Small intestine (tissue), 7 donors: ENCODE results near the gene AGFG2. TPM values are rescaled to one million over a fixed set of nuclear protein-coding genes. Genes with fewer than 3 reads are reported as not detected.
"Not testable (repeated sequence)": the region's sequence is repeated elsewhere in the genome, so short reads cannot be mapped to it uniquely, and the experiment has no call there.

Source experiments
- DNase-seq, 2 donors: peaks; one replicate each; pipeline versions ENCODE4 v3.0.0 to v3.0.0-alpha.2; 2013
- FAIRE-seq: peaks from 2 replicates; lab custom pipeline; 2012; peaks lifted over from hg19 to GRCh38; lab: Jason Lieb, UNC
- H3K27ac ChIP-seq, 3 donors: one replicate each; pipeline ENCODE4 v1.5.1; 2013; ENCODE audit warnings: low read length in 2 of 3, mild to moderate bottlenecking in 2 of 3, control low read depth in 1 of 3, inconsistent platforms in 1 of 3, low read depth in 1 of 3, moderate library complexity in 1 of 3
- H3K27me3 ChIP-seq, 3 donors: one replicate each; pipeline ENCODE4 v1.6.1; 2013; ENCODE audit warnings: low read length in 3 of 3, inconsistent platforms in 1 of 3; ENCODE audit not compliant: control insufficient read depth in 3 of 3, insufficient read depth in 3 of 3
- H3K36me3 ChIP-seq, 3 donors: one replicate each; pipeline ENCODE4 v1.6.1; 2013; ENCODE audit warnings: low read length in 3 of 3, inconsistent platforms in 1 of 3, low read depth in 1 of 3, mild to moderate bottlenecking in 1 of 3, moderate library complexity in 1 of 3; ENCODE audit not compliant: control insufficient read depth in 3 of 3, insufficient read depth in 2 of 3
- H3K4me1 ChIP-seq, 3 donors: one replicate each; pipeline ENCODE4 v1.6.1; 2013; ENCODE audit warnings: low read length in 2 of 3, inconsistent platforms in 1 of 3, low read depth in 1 of 3, mild to moderate bottlenecking in 1 of 3, moderate library complexity in 1 of 3; ENCODE audit not compliant: control insufficient read depth in 3 of 3, insufficient read depth in 2 of 3
- H3K4me3 ChIP-seq, 3 donors: one replicate each; pipeline ENCODE4 v1.5.1; 2013; ENCODE audit warnings: low read length in 3 of 3, control low read depth in 1 of 3, inconsistent platforms in 1 of 3, low read depth in 1 of 3, mild to moderate bottlenecking in 1 of 3, moderate library complexity in 1 of 3
- H3K9me3 ChIP-seq, 2 donors: one replicate each; pipeline ENCODE4 v1.6.1; 2013; ENCODE audit warnings: low read depth in 1 of 2, low read length in 1 of 2; ENCODE audit not compliant: control insufficient read depth in 2 of 2, insufficient read depth in 1 of 2
- WGBS, 3 donors: extraction: QIAGEN DNeasy Blood & Tissue Kit; methylation state at CpG; one replicate each; pipeline ENCODE4 v1.1.7; 2013; 5-methylcytosine and 5-hydroxymethylcytosine counted together
- polyA plus RNA-seq, 4 donors: library from polyadenylated mRNA; stranded (reverse) in 3 of 4; unstranded in 1 of 4; fragments of 200-250 nt in 3 of 4; fragments of 120-200 nt in 1 of 4; gene quantifications; one replicate each; pipeline versions ENCODE4 v1.2.1 to v1.2.3, GENCODE V29; 2013
- donor health status: healthy with polysubstance abuse.
- donor health status: control.
- donor health status: control.
- donor health status: Bipolar disorder and iron deficiency.
- donor health status: healthy.

AGFG2 gene
- polyA plus RNA-seq, 4 donors, result 9.5 to 23.9 (median 16.4) TPM

GRCh38 chr7:100515072-100515532 lies 23.9 kb upstream of the AGFG2 start:
- 41 to 69% (median 60%) methylated on average over 1 to 2 of the region's 2 CpGs for WGBS, 3 donors

GRCh38 chr7:100516135-100516812 lies 22.7 kb upstream of the AGFG2 start:
- no peak overlapping the region for H3K27ac ChIP-seq

More at GRCh38 chr7:100515072-100515532, 23.9 kb upstream of the AGFG2 start:
- no peaks in the 10 kb centered on the region for H3K9me3 ChIP-seq
- H3K4me3 ChIP-seq, result no peak overlapping the region
- DNase-seq (no peak), FAIRE-seq (no peak)
- H3K4me1 ChIP-seq, result no peaks in the 10 kb centered on the region
- H3K27me3 ChIP-seq, result no peaks in the 10 kb centered on the region
- no peak overlapping the region for H3K27ac ChIP-seq
- H3K36me3 ChIP-seq, result no peaks in the 10 kb centered on the region

GRCh38 chr7:100517305-100517704 lies 21.7 kb upstream of the AGFG2 start:
- Histone ChIP-seq H3K9me3 (no peaks in the 10 kb centered on the region), H3K36me3 (no peaks in the 10 kb centered on the region), H3K4me3 (no peak overlapping the region), H3K27ac (no peak overlapping the region), H3K4me1 (no peaks in the 10 kb centered on the region), H3K27me3 (no peaks in the 10 kb centered on the region)
- 74 to 87% (median 85%) methylated on average over 2 of the region's 2 CpGs for WGBS, 3 donors
- DNase-seq (no peak), FAIRE-seq (no peak)

More at GRCh38 chr7:100516135-100516812, 22.7 kb upstream of the AGFG2 start:
- WGBS, 3 donors, result 47 to 60% (median 53%) methylated on average over 4 of the region's 4 CpGs
- Histone ChIP-seq H3K4me3 (no peak overlapping the region), H3K27me3 (no peaks in the 10 kb centered on the region), H3K36me3 (no peaks in the 10 kb centered on the region), H3K4me1 (no peaks in the 10 kb centered on the region), H3K9me3 (no peaks in the 10 kb centered on the region)
- no peak for FAIRE-seq
- DNase-seq, result peak; percentile 7 to 33

- Histone ChIP-seq H3K4me1 (no peaks in the 10 kb centered on the region), H3K27ac (no peak overlapping the region), H3K4me3 (no peak overlapping the region), H3K9me3 (no peaks in the 10 kb centered on the region), H3K27me3 (no peaks in the 10 kb centered on the region), H3K36me3 (no peaks in the 10 kb centered on the region)
- DNase-seq (no peak), FAIRE-seq (no peak)
- WGBS, 3 donors, result 87 to 89% (median 89%) methylated on average over 6 of the region's 6 CpGs
These were observed 19.4 kb upstream of the AGFG2 start for GRCh38 chr7:100519580-100519979.

GRCh38 chr7:100520138-100520537 lies 18.9 kb upstream of the AGFG2 start:
- WGBS, 3 donors, result 10 to 24% (median 18%) methylated on average over 1 of the region's 1 CpG
- Histone ChIP-seq H3K4me1 (no peaks in the 10 kb centered on the region), H3K9me3 (no peaks in the 10 kb centered on the region), H3K36me3 (no peaks in the 10 kb centered on the region), H3K4me3 (no peak overlapping the region), H3K27me3 (no peaks in the 10 kb centered on the region), H3K27ac (no peak overlapping the region)
- no peak for FAIRE-seq
- DNase-seq, result no peak

- Histone ChIP-seq H3K27me3 (no peaks in the 10 kb centered on the region), H3K27ac (no peak overlapping the region), H3K4me1 (no peaks in the 10 kb centered on the region), H3K9me3 (no peaks in the 10 kb centered on the region), H3K36me3 (no peaks in the 10 kb centered on the region), H3K4me3 (no peak overlapping the region)
- DNase-seq (no peak), FAIRE-seq (no peak)
- WGBS, 3 donors, result 33 to 74% (median 54%) methylated on average over 2 of the region's 2 CpGs
These were observed 17.9 kb upstream of the AGFG2 start for GRCh38 chr7:100521076-100521475.

- not testable (repeated sequence) for H3K4me3 ChIP-seq, FAIRE-seq
- 56 to 81% (median 75%) methylated on average over 2 of the region's 3 CpGs for WGBS, 3 donors
These were observed 17.0 kb upstream of the AGFG2 start for GRCh38 chr7:100521909-100522593.

GRCh38 chr7:100523192-100523591 lies 15.8 kb upstream of the AGFG2 start:
- WGBS, 3 donors, result 92 to 95% (median 94%) methylated on average over 11 to 32 of the region's 34 CpGs
- not testable (repeated sequence) for H3K27me3 ChIP-seq, H3K9me3 ChIP-seq, H3K27ac ChIP-seq, DNase-seq, H3K36me3 ChIP-seq, H3K4me1 ChIP-seq, H3K4me3 ChIP-seq, FAIRE-seq

More at GRCh38 chr7:100521909-100522593, 17.0 kb upstream of the AGFG2 start:
- peak in 1 of 2 donors; percentile 37 for DNase-seq
- H3K4me1 ChIP-seq, H3K27me3 ChIP-seq, H3K36me3 ChIP-seq, H3K27ac ChIP-seq, H3K9me3 ChIP-seq: not testable (repeated sequence)
